Endothelial cell of umbilical vein (primary cell): Measurements from ENCODE around the gene DSPP.

Source experiments
- MAX ChIP-seq: IDR thresholded peaks from 2 replicates; pipeline ENCODE4 v1.6.1; 2011; ENCODE audit not compliant: insufficient read depth, insufficient read length
- POLR2A ChIP-seq: IDR thresholded peaks from 2 replicates; pipeline ENCODE4 v1.6.1; 2012; ENCODE audit warnings: low read depth, mild to moderate bottlenecking, control low read depth, low read length
- TF ChIP-seq, protein P1 (sequence below), 2 donors: IDR thresholded peaks; 1 replicate in 1 of 2; 2 replicates in 1 of 2; pipeline ENCODE4 v1.5.1; 2011; ENCODE audit warnings: low read length in 2 of 2, mild to moderate bottlenecking in 2 of 2, moderate library complexity in 2 of 2, control low read depth in 1 of 2, inconsistent platforms in 1 of 2, low read depth in 1 of 2; ENCODE audit not compliant: insufficient read depth in 1 of 2; ENCODE audit errors: extremely low read depth in 1 of 2

DNA sequence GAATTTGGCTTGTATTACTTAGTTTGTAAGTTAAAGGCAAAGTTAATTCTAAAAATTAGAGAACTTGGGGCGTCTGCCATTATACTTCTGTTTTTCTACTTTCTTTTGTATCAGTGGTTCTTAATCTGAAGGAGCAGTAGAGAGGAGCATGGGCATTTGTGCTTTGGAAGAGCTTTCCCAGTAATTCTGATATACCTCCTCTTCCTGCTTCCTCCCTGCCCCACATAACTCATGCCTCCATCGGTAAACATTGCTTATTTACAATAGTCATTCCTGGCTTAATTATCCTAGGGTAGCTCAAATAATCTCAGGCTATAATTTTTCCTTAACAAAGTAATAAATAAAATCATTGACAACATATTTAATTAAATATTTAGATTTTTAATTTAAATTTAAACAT lies 42.1 kb upstream of the DSPP start:
- no peak for TF ChIP-seq MAX
- no peak for TF ChIP-seq POLR2A
- TF ChIP-seq, protein P1, sequence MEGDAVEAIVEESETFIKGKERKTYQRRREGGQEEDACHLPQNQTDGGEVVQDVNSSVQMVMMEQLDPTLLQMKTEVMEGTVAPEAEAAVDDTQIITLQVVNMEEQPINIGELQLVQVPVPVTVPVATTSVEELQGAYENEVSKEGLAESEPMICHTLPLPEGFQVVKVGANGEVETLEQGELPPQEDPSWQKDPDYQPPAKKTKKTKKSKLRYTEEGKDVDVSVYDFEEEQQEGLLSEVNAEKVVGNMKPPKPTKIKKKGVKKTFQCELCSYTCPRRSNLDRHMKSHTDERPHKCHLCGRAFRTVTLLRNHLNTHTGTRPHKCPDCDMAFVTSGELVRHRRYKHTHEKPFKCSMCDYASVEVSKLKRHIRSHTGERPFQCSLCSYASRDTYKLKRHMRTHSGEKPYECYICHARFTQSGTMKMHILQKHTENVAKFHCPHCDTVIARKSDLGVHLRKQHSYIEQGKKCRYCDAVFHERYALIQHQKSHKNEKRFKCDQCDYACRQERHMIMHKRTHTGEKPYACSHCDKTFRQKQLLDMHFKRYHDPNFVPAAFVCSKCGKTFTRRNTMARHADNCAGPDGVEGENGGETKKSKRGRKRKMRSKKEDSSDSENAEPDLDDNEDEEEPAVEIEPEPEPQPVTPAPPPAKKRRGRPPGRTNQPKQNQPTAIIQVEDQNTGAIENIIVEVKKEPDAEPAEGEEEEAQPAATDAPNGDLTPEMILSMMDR (IDR thresholded peaks at IDR 0.05; ENCODE audit: extremely low read depth in 1 of 2, insufficient read depth in 1 of 2, low read depth in 1 of 2, low read length in 2 of 2), result no peak
